NOMO-1 treated with DMSO at 0.1 percent for 48 hours (cell line): ENCODE measurements around the gene TBXT.
"Not testable (repeated sequence)": the region's sequence is repeated elsewhere in the genome, so short reads cannot be mapped to it uniquely, and the experiment has no call there.

Experiments
- DNase-seq: peaks from one replicate; lab custom pipeline; 2025; ENCODE audit not compliant: unreplicated experiment; lab: John Stamatoyannopoulos, UW

TBXT gene

DNA sequence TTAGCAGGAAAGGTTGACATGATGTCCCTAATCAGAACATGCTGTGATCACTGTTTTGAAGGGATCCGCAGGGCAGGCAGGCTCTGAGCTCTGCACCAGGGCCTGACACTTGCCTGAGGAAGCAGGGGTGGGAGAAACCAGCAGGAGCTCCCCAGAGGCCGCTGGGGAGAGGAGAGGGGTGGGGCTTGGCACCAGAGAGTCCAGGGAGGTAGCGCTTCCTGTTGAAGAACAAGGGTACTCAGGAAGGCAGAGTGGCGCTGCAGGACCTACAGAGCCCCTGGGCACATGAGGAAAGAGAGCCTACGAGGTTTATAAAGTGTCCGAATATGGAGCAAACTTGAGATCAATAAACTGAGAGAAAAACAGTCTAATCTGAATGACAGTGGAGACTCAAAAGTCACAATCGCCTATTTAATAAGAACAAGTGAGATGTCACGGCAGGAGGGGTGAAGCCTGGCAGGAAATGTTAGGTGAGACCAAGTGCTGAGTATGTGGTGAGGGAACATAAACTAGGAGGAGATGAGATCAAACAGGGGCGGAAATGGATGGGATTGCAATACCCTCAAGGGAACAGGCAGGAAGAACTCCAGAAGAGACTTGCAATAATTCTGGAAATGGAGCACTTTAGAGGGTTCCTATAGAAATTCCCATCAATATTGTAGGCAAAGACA lies 5.8 kb upstream of the TBXT start:
- DNase-seq: no peak

DNA sequence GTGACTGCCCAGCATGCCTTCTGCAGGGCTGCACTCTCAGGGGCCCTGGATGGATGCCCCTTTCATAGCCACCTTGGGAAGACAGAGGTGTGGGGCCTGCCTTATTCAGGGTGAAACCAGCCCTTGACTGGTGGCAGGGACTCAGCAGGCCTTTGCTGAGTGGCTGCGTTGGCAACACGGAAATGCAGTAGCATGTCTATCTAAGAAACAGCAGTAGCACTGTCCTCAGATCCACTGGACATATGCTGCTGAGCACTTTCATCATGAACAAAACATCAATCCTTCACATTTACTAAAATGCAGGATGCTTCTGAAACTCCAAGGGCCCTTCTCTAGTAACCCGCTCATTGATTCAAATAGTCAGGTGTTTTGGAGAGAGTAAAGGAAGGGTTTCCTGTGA lies 4.9 kb upstream of the TBXT start:
- DNase-seq: no peak

DNA sequence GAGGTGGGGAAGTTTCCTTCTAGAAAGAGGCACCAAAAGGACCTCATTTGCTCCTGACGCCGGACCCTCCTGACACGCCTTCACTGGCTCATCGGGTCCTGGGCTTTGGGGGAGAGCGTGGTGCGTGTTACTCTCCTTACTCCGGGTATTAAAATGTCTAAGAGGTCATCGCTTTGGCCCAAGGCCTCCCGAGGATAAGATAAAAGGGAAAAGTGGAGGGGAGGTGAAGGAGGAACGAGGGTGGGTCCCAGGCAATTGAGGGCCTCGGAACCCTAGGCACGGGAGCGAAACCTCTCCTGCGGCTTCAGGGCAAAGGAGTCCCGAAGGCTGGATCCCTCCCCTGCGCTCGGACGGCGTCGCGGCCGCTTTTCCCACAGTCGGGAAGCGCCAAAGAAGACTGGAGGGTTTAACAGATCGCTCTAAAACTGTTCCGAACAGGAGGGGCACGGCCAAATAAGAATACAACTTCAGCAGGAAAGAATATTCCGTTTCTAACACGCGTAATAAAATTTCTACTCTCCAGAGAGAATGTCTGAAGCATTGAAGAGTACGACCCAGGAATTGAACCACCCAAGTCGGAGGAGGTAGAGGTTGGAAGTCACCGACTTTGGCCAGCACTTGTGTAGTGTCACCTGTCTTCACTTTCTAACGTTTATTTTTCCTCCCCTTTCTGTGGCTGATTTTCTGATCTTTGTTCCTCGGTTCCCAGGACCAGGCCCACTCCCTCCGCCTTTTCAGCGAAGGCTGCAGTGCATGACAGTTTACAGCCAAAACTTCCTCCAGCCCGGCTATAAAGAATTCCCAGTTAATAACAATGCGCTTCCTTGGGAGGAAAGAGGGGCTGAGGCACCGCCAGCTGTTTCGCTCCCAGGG lies 2.1 kb upstream of the TBXT start:
- DNase-seq: no peak

DNA sequence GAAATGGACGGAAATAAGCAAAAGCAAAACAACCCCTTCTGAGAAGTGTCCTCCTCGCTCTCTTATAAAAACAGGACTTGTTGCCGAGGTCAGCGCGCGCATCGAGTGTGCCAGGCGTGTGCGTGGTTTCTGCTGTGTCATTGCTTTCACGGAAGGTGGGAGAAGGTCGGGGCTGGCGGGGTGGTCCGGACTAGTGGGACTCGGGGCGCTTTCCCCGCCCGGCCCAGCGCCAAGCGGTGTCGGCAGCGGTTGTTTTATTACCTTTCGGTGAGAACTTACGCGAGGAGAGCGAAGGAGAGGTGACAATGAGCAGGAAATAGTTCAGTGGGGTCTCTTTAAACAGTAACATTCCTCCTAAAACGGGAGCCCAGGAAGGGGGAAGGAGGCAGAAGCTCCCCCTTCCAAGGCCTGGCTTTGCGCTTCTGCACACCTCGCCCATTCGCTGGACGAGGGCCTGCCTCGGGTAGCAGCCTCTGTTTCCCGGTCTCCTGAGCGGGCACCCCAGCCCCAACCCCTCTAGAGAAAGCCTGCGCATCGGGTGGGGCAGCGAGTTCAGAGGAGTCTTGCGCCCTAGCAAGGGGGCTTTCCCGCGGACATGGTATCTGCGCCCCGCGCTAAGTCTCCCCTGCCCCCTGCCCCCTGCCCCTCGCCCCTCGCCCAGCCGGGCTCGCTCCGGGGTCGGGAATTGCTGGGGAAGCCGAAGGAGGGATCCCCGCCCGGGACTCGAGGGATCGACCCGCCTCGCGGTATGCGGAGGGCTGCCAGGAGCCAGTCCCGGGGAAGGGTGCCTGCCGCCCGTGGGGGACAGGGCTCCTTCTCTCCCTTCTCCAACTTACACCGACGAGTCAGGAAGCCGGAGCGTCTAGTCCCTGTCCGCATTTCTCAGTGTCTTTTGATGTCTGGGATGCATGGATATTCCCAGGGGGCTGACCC lies 1.2 kb upstream of the TBXT start:
- DNase-seq: no peak

DNA sequence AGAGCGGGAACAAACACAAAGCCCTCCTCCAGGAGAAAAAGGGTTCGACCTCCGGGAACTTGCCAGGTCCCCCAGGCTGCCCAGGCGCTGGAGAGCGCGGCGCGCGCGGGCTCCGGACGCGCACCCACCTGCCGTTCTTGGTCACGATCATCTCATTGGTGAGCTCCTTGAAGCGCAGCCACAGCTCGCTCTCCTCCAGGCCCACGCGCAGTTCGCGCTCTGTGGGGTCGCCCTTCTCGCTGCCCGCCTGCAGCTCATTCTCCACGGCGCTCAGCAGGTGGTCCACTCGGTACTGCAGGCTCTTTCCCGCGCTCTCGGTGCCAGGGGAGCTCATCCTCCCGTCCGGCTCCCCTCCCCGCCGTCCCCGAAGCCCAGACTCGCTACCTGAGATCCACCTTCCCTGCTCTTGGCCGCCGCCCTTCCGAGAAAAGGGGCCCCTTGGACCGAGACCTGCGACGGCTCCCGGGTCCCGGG lies 356 bp downstream of the TBXT start:
- no peak for DNase-seq

DNA sequence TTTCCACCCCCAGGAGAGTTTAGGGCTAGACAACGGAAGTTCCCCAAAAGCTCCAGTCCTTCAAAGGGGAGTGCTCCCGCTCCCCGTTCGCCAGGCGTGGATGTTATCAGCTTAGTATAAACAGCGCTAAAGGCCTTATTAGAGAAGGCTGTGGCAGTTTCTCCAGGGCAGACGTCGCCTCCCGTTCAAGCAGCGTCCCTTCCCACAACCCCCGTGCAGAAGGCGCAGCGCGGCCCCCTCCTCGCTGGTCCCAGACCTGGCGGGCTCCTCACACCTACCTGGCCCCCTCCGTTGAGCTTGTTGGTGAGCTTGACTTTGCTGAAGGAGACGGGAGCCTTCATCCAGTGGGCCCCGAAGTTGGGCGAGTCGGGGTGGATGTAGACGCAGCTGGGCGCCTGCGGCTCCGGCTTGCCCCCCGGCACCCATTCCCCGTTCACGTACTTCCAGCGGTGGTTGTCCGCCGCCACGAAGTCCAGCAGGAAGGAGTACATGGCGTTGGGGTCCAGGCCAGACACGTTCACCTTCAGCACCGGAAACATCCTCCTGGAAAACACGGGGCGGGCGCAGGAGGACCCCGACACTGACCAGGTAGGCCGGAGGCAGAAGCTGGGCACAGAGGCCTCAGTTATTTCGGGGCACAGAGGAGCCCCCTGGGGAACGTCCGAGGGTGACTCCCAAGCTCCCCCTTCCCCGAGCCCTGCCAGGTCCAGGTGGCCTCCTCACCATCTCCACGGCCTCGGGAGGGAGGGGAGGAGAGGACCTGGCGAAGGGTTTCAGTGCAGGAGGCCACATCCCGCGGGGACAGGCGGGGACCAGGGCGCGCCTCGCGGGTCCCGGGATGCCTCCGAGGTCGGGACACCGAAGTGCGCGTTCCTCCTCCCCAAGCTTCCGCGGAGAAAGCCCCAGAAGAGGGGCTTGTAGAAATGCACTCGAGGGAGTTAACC lies 1.1 kb downstream of the TBXT start:
- DNase-seq: no peak

DNA sequence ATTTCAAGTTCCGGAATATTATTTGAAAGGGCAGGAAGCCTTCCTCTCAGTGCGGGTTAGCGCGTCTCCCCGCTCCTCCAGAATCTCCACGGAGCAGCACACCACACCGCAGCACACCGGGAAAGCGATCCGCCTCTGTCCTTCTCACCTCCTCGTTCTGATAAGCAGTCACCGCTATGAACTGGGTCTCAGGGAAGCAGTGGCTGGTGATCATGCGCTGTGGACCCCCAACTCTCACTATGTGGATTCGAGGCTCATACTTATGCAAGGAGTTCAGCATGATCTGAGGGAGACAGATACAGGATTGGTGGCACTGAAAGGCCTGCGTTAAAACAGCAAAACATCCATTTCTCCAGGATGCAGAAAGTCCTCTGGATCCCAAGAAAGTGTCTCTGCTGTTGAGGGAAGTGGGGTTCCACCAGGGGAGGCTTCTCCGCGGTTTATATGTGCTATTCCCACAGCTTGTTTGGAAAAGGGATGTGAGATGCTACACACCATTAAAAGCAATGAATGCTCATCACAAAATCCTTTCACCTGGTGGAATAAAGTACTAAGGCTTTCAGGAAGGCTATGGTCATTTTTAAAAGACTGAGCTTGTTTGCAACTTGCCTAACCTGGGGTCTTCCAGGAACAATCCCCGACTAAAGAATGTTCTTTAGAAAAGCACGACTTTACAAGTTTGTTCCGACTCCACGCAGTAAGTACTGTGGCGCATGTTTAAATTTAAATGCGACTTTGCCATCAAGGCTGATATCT lies 1.9 kb downstream of the TBXT start:
- no peak for DNase-seq

DNA sequence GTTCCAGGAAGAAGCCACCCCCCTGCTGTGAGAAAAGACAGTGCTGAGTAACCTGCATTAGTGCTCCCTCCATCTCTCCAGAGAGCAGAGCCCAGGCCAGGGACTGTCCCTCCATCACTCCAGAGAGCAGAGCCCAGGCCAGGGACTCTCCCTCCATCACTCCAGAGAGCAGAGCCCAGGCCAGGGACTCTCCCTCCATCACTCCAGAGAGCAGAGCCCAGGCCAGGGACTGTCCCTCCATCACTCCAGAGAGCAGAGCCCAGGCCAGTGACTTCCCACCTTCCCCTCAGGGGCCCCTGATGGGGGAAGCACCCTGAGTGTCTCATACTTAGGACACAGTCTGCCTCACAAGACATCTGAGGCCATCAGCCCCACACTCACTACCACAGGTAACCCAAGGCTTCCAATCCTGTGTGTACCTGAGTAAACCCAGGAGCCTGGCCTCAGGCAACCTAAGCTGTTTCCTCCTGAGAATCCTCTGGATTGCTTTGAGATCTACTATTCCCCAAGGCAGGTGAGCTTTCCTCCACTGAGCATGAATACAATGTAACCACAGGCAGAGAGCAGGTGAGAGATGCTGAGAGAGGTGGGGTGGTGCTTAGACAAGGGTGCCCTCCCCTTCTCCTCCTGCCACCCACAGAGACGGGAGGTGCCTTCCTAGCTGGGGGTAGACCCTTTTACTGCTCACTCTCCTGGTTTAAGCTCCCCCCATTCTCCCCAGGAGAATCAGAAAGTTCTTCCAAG lies 4.9 kb downstream of the TBXT start:
- DNase-seq: no peak

DNA sequence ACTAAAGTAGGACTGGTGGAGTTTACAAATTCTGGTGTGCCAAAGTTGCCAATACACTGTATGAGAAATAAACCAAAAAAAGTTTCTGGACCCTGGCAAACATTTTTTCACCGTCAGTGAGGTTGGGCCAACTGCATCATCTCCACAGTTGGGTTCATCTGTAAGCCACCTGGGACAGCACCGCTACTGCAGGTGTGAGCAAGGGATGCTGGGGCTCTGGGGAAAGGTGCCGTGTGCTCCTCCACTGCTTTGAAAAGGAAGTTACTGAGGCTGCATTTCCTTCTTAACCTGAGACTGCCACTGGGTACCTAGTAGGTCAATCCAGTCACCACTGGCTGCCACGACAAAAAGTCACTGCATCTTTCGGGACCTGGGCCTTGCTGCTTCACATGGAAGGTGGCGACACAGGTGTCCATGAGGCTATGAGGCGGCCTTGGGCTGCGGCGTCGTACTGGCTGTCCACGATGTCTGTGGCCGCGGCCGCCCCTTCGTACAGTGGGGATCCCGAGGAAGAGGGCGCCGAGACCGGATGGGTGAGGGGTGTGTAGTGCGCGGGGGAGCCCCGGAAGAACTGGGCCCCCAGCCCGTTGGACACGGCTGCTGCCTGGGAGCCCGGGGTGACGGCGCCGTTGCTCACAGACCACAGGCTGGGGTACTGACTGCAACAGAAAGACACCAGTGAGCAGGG lies 9.6 kb downstream of the TBXT start:
- DNase-seq: no peak

DNA sequence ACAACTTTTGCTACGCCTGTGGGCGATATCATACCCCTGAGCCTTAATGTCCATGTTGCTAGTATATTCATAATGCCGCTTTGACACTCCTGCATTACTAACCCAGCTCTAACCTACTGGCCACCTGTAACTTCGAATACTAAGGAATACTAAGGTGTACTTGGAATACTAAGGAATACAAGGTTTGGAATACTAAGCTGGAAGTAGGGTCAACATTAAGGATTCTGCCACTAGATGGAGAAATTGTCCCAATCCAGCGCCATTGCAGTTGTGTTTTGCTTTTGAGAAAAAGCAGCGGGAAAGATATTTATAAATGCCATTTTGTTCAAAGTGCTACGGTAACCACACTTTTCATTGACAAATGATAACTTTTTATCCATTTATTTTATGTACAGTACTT lies 10.7 kb downstream of the TBXT start:
- no peak for DNase-seq

DNA sequence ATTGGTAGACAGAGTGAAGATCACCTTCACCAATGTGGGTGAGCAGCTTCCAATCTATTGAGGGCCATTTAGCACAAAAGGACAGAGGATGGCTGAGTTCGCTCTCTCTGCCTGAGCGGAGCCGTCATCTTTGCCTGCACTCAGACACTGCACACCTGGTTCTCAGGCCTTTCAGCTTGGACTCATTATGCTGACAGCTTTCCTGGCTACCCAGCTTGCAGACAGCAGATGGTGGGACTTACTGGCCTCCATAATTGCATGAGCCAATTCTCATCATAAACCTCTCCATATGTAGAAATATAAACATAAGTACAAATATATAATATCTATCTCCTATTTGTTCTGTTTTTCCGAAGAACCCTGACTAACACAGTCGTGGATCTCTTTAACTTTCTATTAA lies 13.7 kb downstream of the TBXT start:
- no peak for DNase-seq

DNA sequence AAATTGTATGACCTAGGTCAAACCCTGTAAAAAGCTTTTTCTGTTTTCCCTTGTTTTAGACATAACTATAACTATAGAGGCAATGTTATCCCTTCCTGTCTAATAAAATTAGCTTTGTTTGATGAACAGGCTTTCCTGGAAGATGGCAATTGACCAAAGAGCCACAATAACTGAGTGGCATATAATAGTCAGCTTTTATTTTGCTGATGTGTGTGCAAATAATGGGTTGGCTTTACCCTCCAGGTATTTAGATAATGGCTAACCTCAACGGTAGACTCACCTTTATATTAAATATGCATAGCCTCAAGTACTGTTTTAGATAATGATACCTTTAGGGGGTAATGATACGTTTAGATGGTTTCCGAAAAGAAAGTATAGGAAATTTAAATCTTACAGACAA lies 15.0 kb downstream of the TBXT start:
- no peak for DNase-seq

DNA sequence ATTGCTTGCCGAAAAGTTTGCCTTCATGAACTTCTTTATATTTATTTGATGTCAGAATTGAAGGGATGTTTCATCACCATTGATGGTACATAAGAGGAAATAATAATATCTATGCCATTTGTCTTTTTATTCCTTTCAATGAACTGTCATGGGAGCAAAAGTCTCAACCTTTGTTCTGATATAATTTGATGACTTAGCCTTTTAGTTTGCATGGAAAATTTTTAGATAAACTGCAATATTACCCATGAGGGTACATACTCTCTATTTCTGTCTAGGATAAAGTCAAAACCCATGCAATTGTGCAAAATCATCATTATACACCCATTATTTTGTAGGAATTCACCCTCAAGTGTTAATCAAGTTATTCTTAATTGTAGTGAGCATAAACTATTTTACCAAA lies 15.9 kb downstream of the TBXT start:
- DNase-seq: no peak

DNA sequence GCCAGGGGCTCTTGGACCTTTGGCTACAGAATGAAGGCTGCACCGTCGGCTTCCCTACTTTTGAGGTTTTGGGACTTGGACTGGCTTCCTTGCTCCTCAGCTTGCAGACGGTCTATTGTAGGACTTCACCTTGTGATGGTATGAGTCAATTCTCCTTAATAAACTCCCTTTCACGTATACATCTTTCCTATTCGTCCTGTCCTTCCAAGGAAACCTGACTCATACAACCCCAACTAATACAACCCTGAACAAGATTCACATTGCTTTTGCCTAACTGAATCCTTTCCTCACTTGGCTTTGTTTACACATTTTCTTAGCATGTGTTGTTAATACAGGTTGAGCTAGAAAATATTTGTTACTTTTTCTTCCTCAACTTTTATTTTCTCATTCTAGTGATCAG lies 21.9 kb downstream of the TBXT start:
- DNase-seq: no peak

DNA sequence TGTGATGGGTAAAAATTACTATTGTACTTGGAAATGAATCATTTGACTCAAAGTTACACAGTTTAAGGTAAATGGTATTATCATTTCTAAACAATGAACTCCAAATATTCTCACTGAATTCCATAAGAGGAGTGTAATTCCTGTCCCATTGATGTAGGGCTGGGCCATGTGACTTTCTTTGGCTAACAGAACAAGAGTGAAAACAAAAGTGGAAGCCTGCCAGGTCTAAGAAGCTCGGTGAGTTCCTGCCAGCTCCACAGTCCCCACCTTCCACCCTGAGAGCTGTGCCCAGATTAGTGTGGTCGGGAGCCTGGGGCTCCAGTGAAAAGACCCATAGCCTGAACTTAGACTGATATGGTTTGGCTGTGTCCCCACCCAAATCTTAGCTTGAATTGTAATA lies 24.6 kb downstream of the TBXT start:
- DNase-seq: no peak

DNA sequence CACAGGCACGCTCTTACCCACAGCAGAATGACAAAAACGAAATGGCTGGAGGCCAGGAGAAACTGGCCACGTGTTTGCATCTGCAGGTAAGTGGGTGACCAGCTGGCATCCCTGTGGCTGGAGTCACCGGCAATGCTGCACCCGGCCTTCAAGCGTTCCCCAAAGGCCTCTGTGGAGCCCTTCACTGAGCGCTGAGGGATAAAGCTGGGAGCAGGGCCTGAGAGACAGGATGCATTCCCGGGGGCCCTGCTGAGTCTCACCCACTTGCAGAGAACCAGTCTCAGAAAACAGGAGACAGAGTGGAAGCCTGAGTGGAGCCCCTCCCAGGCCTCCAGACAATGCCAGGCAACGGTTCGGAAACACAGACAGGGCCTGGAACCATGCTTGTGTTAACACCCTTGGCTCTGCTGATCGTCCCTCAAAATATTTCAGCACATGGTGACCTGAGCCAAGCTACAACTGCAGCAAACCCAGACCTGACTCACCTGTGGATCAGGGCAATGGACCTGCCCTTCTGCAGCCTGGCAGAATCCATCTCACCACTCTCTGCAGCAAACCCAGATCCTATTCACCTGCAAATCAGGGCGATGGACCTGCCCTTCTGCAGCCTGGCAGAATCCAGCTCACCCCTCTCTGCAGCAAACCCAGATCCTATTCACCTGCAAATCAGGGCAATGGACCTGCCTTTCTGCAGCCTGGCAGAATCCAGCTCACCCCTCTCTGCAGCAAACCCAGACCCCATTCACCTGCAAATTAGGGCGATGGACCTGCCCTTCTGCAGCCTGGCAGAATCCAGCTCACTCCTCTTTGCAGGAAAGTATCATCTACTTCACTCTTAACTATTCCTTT lies 39.8 kb downstream of the TBXT start:
- no peak for DNase-seq

DNA sequence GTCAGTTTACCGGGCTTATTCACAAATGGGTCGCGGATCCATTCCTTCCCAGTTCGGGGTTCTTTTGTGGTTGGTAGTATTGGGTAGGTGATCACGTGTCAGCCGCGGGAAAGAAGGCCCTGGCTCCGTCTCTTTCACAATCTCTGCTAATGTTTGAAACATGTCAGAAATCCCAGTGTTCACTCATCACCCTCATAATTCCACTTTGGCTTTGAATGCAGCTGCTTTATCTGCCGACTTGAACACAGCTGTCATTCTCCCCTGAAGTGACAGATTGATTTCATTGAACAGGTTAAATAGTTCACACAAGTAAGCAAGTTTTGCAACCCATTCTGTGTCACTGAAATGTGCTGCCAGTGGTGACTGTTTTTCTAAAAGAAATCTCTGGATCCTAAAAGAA lies 44.5 kb downstream of the TBXT start:
- DNase-seq: not testable (repeated sequence)
